Activated CD4-positive, alpha-beta memory T cell treated with anti-CD3 and anti-CD28 coated beads for 36 hours (primary cell): ENCODE results near the gene CEACAM5. TPM values are rescaled to one million over a fixed set of nuclear protein-coding genes. Genes with fewer than 3 reads are reported as not detected.

Source experiments
- CTCF ChIA-PET: fragments of 350-600 bp; sonication (Branson Sonifier 250); formaldehyde crosslinking; loops from one replicate; lab custom pipeline; 2021; ENCODE audit warnings: antibody characterized with exemption, inconsistent platforms; lab: Charles Lee
- POLR2A ChIA-PET: fragments of 350-600 bp; sonication (Branson Sonifier 250); formaldehyde crosslinking; loops from one replicate; lab custom pipeline; 2021; ENCODE audit warnings: antibody characterized with exemption; lab: Charles Lee
- DNase-seq: peaks from one replicate; pipeline ENCODE4 v3.0.0-alpha.2; 2020
- H3K27ac Mint-ChIP-seq: one replicate; pipeline ENCODE4 v1.8.0; 2021; ENCODE audit warnings: mixed read lengths
- H3K27me3 Mint-ChIP-seq: one replicate; pipeline ENCODE4 v1.8.0; 2021; ENCODE audit warnings: mixed read lengths
- H3K36me3 Mint-ChIP-seq: one replicate; pipeline ENCODE4 v1.8.0; 2021; ENCODE audit warnings: mixed read lengths
- H3K4me1 Mint-ChIP-seq: one replicate; pipeline ENCODE4 v1.8.0; 2021; ENCODE audit warnings: low read depth, mixed read lengths
- H3K4me3 Mint-ChIP-seq: one replicate; pipeline ENCODE4 v1.8.0; 2021; ENCODE audit warnings: mild to moderate bottlenecking, mixed read lengths
- H3K9me3 Mint-ChIP-seq: one replicate; pipeline ENCODE4 v1.8.0; 2021; ENCODE audit warnings: mixed read lengths
- intact Hi-C: fragments of 100-400 bp; cut with micrococcal nuclease; formaldehyde crosslinking; loops from one replicate; pipeline ENCODE4 v1.15.1; 2023
- total RNA-seq, 2 experiments: library from RNA; stranded (reverse); gene quantifications; one replicate each; pipeline ENCODE4 v1.2.3, GENCODE V29; 2021

CEACAM5 gene
- total RNA-seq, 2 experiments from 2014 or later, result not detected

DNA sequence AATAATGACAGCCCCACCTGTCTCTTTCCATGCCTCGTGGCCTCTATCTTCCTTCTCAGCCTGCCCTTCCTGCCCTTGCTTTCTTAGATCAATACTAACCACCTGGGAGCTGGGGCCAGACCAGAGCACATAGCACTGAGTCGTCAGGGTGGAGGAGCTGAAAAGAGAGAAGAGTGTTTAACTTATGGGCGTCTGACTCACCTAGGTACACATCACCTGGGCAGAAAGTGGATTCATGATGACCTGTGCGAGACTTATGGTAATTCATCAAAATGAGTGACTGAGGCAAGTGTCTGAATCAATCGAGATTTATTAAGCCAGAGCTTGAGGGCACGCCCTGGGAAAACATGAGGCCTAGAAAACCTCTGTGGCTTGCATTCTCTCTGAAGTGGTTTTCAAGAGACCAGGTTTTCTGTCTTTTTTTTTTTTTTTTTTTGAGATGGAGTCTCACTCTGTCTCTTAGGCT is 66.1 kb downstream of the CEACAM5 start:
- peak; percentile 66 for DNase-seq
- Mint-ChIP-seq H3K9me3 (no peaks in the 10 kb centered on the region), H3K27ac (no peak overlapping the region), H3K4me1 (peaks cover 34% of the 10 kb centered on the region), H3K4me3 (no peak overlapping the region), H3K27me3 (peaks cover 59% of the 10 kb centered on the region), H3K36me3 (no peaks in the 10 kb centered on the region)
- ChIA-PET CTCF (interaction anchor here (0.8 to 10.4 kb wide), 7 partner anchors 10 to 133 kb away, joined by 3 to 126 read pairs (median 5); partner anchors contain the start of gene CEACAM6), POLR2A (no interaction called here)
- intact Hi-C loops, result loop anchor here (1.0 to 10.0 kb wide), 2 partner anchors 34 to 170 kb away; no protein-coding TSS in a partner anchor

DNA sequence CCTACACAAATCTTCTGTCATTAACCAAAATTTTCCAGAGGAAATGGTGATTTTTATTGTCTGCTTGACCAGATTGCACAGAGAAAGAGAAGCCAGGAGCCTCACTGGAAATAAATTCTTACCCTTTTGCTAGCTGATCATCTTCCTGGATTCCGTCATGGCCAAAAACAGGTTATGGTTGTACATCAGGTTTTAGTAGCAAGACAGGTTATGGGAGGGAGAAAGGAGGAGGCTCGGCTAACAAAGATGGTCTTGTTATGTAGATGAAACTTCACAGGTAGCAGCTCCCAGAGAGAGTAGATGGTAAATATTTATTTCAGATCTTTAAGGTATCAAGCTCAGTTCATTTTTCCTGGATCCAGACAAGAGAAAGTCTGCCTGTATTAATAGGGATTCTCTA is 68.3 kb downstream of the CEACAM5 start:
- no peaks in the 10 kb centered on the region for H3K9me3 Mint-ChIP-seq
- peaks cover 57% of the 10 kb centered on the region for H3K27me3 Mint-ChIP-seq
- no peak overlapping the region for H3K4me3 Mint-ChIP-seq
- intact Hi-C loops, result loop anchor here (10.0 kb wide), 1 partner anchor 168 kb away; no protein-coding TSS in a partner anchor
- POLR2A ChIA-PET, result no interaction called here
- H3K27ac Mint-ChIP-seq, result no peak overlapping the region
- no peak for DNase-seq
- CTCF ChIA-PET, result interaction anchor here (0.6 to 10.4 kb wide), 7 partner anchors 8 to 44 kb away, joined by 3 to 126 read pairs (median 4); partner anchors contain the start of gene CEACAM6
- peaks cover 34% of the 10 kb centered on the region for H3K4me1 Mint-ChIP-seq
- H3K36me3 Mint-ChIP-seq, result no peaks in the 10 kb centered on the region

Other genes with a start within 250 kb of the CEACAM5 start
- gene CEACAM21, start 132.5 kb upstream of the CEACAM5 start, total RNA-seq, result 10 to 100 TPM; 40.8 to 40.9 TPM
- gene CEACAM4, start 81.6 kb upstream of the CEACAM5 start, total RNA-seq, result not detected
- not detected for gene CEACAM7, start 20.4 kb upstream of the CEACAM5 start, total RNA-seq
- not detected for gene CEACAM6, start 46.9 kb downstream of the CEACAM5 start, total RNA-seq
- not detected for gene CEACAM3, start 88.0 kb downstream of the CEACAM5 start, total RNA-seq
- not detected for gene LYPD4, start 136.1 kb downstream of the CEACAM5 start, total RNA-seq
- not detected for gene DMRTC2, start 136.4 kb downstream of the CEACAM5 start, total RNA-seq
- 1,000 to 10,000 TPM; 3,181 to 3,314 TPM for gene RPS19, start 151.6 kb downstream of the CEACAM5 start, total RNA-seq
- 1 to 10 TPM; 1.5 to 1.6 TPM for gene CD79A, start 168.7 kb downstream of the CEACAM5 start, total RNA-seq
- gene ARHGEF1, start 174.6 kb downstream of the CEACAM5 start, total RNA-seq, result 100 to 1,000 TPM; 298 to 327 TPM
- gene ERFL, start 219.8 kb downstream of the CEACAM5 start, total RNA-seq, result 1 to 10 TPM; 1.3 to 2.0 TPM